Neural crest cell (in vitro differentiated cells): ENCODE results near the gene GAS2L1. TPM values are rescaled to one million over a fixed set of nuclear protein-coding genes. Genes with fewer than 3 reads are reported as not detected.
A peak's percentile ranks its signal among the peaks of the same experiment; 100 is the strongest.

Source experiments
- DNase-seq: peaks from one replicate; pipeline ENCODE4 v3.0.0; 2021; ENCODE audit warnings: low read depth, mixed read lengths, low spot score
- H3K27ac Mint-ChIP-seq: one replicate; pipeline ENCODE4 v1.8.0; 2021; ENCODE audit warnings: mild to moderate bottlenecking, mixed read lengths; ENCODE audit not compliant: unreplicated experiment
- H3K27me3 Mint-ChIP-seq: 2 replicates; pipeline ENCODE4 v1.8.0; 2021; ENCODE audit warnings: low read depth, mild to moderate bottlenecking, mixed read lengths
- H3K36me3 Mint-ChIP-seq: 2 replicates; pipeline ENCODE4 v1.8.0; 2021; ENCODE audit warnings: low read depth, mild to moderate bottlenecking, mixed read lengths
- H3K4me1 Mint-ChIP-seq: 2 replicates; pipeline ENCODE4 v1.8.0; 2021; ENCODE audit warnings: mixed read lengths
- H3K4me3 Mint-ChIP-seq: one replicate; pipeline ENCODE4 v1.8.0; 2021; ENCODE audit warnings: mild to moderate bottlenecking, mixed read lengths
- H3K9me3 Mint-ChIP-seq: 2 replicates; pipeline ENCODE4 v1.8.0; 2021; ENCODE audit warnings: mixed read lengths
- CTCF ChIP-seq: fragments of 200-600 bp; sonication (generic); conservative IDR thresholded peaks from 2 replicates; pipeline ENCODE4 v1.5.0; 2021; ENCODE audit warnings: antibody characterized with exemption, mild to moderate bottlenecking
- total RNA-seq: library from RNA; stranded (reverse); gene quantifications from 2 replicates; pipeline ENCODE4 v1.2.1, GENCODE V29; 2021

Gene GAS2L1
- total RNA-seq, 1 donor from 2014 or later = 8.9 TPM

- H3K27me3 Mint-ChIP-seq = no peaks in the 10 kb centered on the region
- peaks cover 24% of the 10 kb centered on the region for H3K4me1 Mint-ChIP-seq
- no peak overlapping the region for H3K4me3 Mint-ChIP-seq
- no peaks in the 10 kb centered on the region for H3K9me3 Mint-ChIP-seq
- DNase-seq = no peak
- no peak for TF ChIP-seq CTCF
- H3K27ac Mint-ChIP-seq = peak overlapping the region; percentile 84
- H3K36me3 Mint-ChIP-seq = no peaks in the 10 kb centered on the region
Measured at GRCh38 chr22:29331213-29331612, 24.8 kb downstream of the GAS2L1 start.

- no peak for DNase-seq
- TF ChIP-seq CTCF = no peak
- H3K4me1 Mint-ChIP-seq = peaks cover 24% of the 10 kb centered on the region
- H3K36me3 Mint-ChIP-seq = no peaks in the 10 kb centered on the region
- H3K27ac Mint-ChIP-seq = no peak overlapping the region
- no peaks in the 10 kb centered on the region for H3K9me3 Mint-ChIP-seq
- no peak overlapping the region for H3K4me3 Mint-ChIP-seq
- no peaks in the 10 kb centered on the region for H3K27me3 Mint-ChIP-seq
Measured at GRCh38 chr22:29331658-29332300, 25.3 kb downstream of the GAS2L1 start.

- TF ChIP-seq CTCF = no peak
- no peaks in the 10 kb centered on the region for H3K36me3 Mint-ChIP-seq
- peaks cover 17% of the 10 kb centered on the region for H3K4me1 Mint-ChIP-seq
- H3K4me3 Mint-ChIP-seq = no peak overlapping the region
- no peak for DNase-seq
- no peak overlapping the region for H3K27ac Mint-ChIP-seq
- H3K27me3 Mint-ChIP-seq = no peaks in the 10 kb centered on the region
- no peaks in the 10 kb centered on the region for H3K9me3 Mint-ChIP-seq
Measured at GRCh38 chr22:29332886-29333496, 26.5 kb downstream of the GAS2L1 start.

- no peak for DNase-seq
- Mint-ChIP-seq H3K36me3 (peaks cover 4% of the 10 kb centered on the region), H3K9me3 (no peaks in the 10 kb centered on the region), H3K27ac (no peak overlapping the region), H3K4me1 (peaks cover 17% of the 10 kb centered on the region), H3K27me3 (no peaks in the 10 kb centered on the region), H3K4me3 (no peak overlapping the region)
- no peak for TF ChIP-seq CTCF
Measured at GRCh38 chr22:29334148-29334547, 27.7 kb downstream of the GAS2L1 start.

GRCh38 chr22:29334696-29335344, 28.4 kb downstream of the GAS2L1 start:
- peaks cover 13% of the 10 kb centered on the region for H3K4me1 Mint-ChIP-seq
- no peak overlapping the region for H3K27ac Mint-ChIP-seq
- H3K4me3 Mint-ChIP-seq = no peak overlapping the region
- peaks cover 4% of the 10 kb centered on the region for H3K36me3 Mint-ChIP-seq
- no peak for DNase-seq
- no peak for TF ChIP-seq CTCF
- H3K27me3 Mint-ChIP-seq = no peaks in the 10 kb centered on the region
- no peaks in the 10 kb centered on the region for H3K9me3 Mint-ChIP-seq
